ENCODE results near the gene NTRK1.

The NTRK1 gene

DNA sequence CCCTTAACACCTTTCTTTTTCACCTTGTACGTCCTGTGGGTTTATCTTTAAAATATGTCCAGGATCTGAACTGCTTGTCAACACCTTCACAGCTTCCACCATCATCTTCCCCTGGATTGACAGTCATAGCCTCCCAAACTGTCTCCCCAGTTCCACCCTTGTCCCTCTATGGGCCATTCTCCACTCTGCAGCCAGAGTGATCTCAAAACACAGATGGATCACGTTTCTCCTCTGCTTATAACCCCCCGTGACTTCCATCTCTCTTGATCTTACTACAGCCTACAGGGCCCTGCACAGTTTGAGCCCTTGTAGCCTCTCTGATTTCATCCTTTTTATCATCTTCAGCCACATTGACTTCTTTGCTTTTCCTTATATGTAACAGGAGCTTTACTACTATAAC is 6.0 kb upstream of the NTRK1 start:
- no peak for DNase-seq
- no peaks in the 10 kb centered on the region for H3K9me3 ChIP-seq (ENCODE audit: control extremely low read depth in 1 of 5, control insufficient read depth in 4 of 5, insufficient read depth in 2 of 5, low read depth in 1 of 5, low read length in 4 of 5)
- peaks cover 0 to 47% (median 36%) of the 10 kb centered on the region in 5 experiments for H3K27me3 ChIP-seq (replicated peaks in 2 of 5; ENCODE audit: control insufficient read depth in 4 of 5, insufficient read depth in 5 of 5, low read length in 4 of 5)
- CTCF ChIA-PET: interaction anchor here (1.7 to 12.2 kb wide), 5 partner anchors 16 to 56 kb away, joined by 3 to 282 read pairs (median 11); partner anchors contain the start of gene PEAR1
- H3K4me3 ChIP-seq (ENCODE audit: control insufficient read depth in 1 of 7, extremely low read depth in 1 of 7, insufficient read depth in 4 of 7, low read depth in 2 of 7, low read length in 6 of 7): no peak overlapping the region
- WGBS (ENCODE audit: insufficient coverage): 46% methylated on average over 3 of the region's 3 CpGs
- POLR2A ChIA-PET: interaction anchor here (1.7 kb wide), 1 partner anchor 16 kb away, joined by 3 read pairs; no protein-coding TSS in a partner anchor
- H3K4me1 ChIP-seq (ENCODE audit: control extremely low read depth in 1 of 4, control insufficient read depth in 4 of 4, insufficient read depth in 4 of 4, low read length in 3 of 4): peaks cover 0 to 12% (median 11%) of the 10 kb centered on the region in 4 experiments
- H3K27ac ChIP-seq (ENCODE audit: insufficient read depth in 1 of 2, low read depth in 1 of 2, low read length in 2 of 2, poor library complexity in 1 of 2, severe bottlenecking in 2 of 2): no peak overlapping the region
- H3K36me3 ChIP-seq (ENCODE audit: control insufficient read depth in 4 of 4, insufficient read depth in 4 of 4, low read length in 3 of 4): no peaks in the 10 kb centered on the region

DNA sequence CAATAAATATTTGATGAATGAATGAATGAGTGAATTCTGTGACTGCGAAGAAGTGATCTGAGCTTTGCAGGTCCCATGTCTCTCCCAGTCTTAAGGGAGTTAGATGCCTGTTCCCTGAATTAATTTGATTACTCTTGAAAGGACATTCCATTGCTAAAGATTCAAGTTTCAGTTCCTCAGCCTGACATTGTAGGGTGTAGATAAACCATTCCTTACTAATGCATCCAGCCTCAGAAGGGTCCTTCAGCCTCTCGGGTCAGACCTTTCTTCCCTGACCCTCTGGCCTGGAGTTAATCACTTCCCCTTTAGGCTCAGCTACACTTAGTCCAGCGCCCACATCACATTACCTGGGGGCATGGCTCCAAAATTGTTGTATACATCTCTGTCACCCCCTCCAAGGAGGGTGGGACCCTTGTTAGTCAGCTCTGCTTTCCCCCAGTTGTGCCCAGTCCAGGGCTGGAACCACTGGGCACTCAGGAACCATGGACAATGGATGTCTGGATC is 4.3 kb upstream of the NTRK1 start:
- Histone ChIP-seq H3K27ac (ENCODE audit: insufficient read depth in 1 of 2, low read depth in 1 of 2, low read length in 2 of 2, poor library complexity in 1 of 2, severe bottlenecking in 2 of 2) (no peak overlapping the region), H3K27me3 (replicated peaks in 2 of 5; ENCODE audit: control insufficient read depth in 4 of 5, insufficient read depth in 5 of 5, low read length in 4 of 5) (peaks cover 0 to 56% (median 45%) of the 10 kb centered on the region in 5 experiments), H3K4me3 (ENCODE audit: control insufficient read depth in 1 of 7, extremely low read depth in 1 of 7, insufficient read depth in 4 of 7, low read depth in 2 of 7, low read length in 6 of 7) (no peak overlapping the region), H3K36me3 (ENCODE audit: control insufficient read depth in 4 of 4, insufficient read depth in 4 of 4, low read length in 3 of 4) (no peaks in the 10 kb centered on the region), H3K4me1 (ENCODE audit: control extremely low read depth in 1 of 4, control insufficient read depth in 4 of 4, insufficient read depth in 4 of 4, low read length in 3 of 4) (peaks cover 2 to 28% (median 27%) of the 10 kb centered on the region in 4 experiments), H3K9me3 (ENCODE audit: control extremely low read depth in 1 of 5, control insufficient read depth in 4 of 5, insufficient read depth in 2 of 5, low read depth in 1 of 5, low read length in 4 of 5) (no peaks in the 10 kb centered on the region)
- ChIA-PET CTCF (interaction anchor here (0.8 to 12.2 kb wide), 11 partner anchors 10 to 130 kb away, joined by 3 to 282 read pairs (median 6); no protein-coding TSS in a partner anchor), POLR2A (interaction anchor here (1.7 kb wide), 1 partner anchor 18 kb away, joined by 3 read pairs; no protein-coding TSS in a partner anchor)
- no peak for DNase-seq
- 73% methylated on average over 3 of the region's 3 CpGs for whole genome bisulfite sequencing (ENCODE audit: insufficient coverage)

DNA sequence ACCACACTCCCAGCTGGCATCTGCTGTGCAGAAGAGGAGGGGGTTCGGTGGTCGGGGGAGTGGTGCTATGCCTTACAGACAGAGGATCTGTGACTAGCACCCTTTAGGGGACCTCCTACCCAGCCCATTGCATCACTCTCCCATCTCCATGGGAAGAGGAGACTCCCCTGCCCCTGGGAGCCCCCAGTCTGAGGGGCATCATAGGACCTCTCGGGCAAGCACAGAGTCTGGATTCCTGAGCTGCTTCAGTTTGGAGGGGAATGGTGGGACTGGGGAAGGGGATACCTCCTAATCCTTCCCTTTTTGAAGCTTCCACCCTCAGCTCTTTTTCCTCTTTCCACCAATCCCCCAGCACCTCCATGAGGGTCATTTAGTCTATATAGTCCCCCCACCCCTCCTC is 3.1 kb upstream of the NTRK1 start:
- no peak overlapping the region for H3K4me3 ChIP-seq (ENCODE audit: control insufficient read depth in 1 of 7, extremely low read depth in 1 of 7, insufficient read depth in 4 of 7, low read depth in 2 of 7, low read length in 6 of 7)
- CTCF ChIA-PET: interaction anchor here (0.9 to 12.2 kb wide), 12 partner anchors 11 to 131 kb away, joined by 3 to 282 read pairs (median 6); partner anchors contain the start of genes ISG20L2 and METTL25B
- peaks cover 2 to 31% (median 29%) of the 10 kb centered on the region in 4 experiments for H3K4me1 ChIP-seq (ENCODE audit: control extremely low read depth in 1 of 4, control insufficient read depth in 4 of 4, insufficient read depth in 4 of 4, low read length in 3 of 4)
- H3K27ac ChIP-seq (ENCODE audit: insufficient read depth in 1 of 2, low read depth in 1 of 2, low read length in 2 of 2, poor library complexity in 1 of 2, severe bottlenecking in 2 of 2): no peak overlapping the region
- no CpG with 5 or more reads among the region's 3 CpGs for WGBS (ENCODE audit: insufficient coverage)
- DNase-seq: no peak
- peaks cover 0 to 65% (median 54%) of the 10 kb centered on the region in 5 experiments for H3K27me3 ChIP-seq (replicated peaks in 2 of 5; ENCODE audit: control insufficient read depth in 4 of 5, insufficient read depth in 5 of 5, low read length in 4 of 5)
- H3K9me3 ChIP-seq (ENCODE audit: control extremely low read depth in 1 of 5, control insufficient read depth in 4 of 5, insufficient read depth in 2 of 5, low read depth in 1 of 5, low read length in 4 of 5): no peaks in the 10 kb centered on the region
- POLR2A ChIA-PET: no interaction called here
- no peaks in the 10 kb centered on the region for H3K36me3 ChIP-seq (ENCODE audit: control insufficient read depth in 4 of 4, insufficient read depth in 4 of 4, low read length in 3 of 4)

DNA sequence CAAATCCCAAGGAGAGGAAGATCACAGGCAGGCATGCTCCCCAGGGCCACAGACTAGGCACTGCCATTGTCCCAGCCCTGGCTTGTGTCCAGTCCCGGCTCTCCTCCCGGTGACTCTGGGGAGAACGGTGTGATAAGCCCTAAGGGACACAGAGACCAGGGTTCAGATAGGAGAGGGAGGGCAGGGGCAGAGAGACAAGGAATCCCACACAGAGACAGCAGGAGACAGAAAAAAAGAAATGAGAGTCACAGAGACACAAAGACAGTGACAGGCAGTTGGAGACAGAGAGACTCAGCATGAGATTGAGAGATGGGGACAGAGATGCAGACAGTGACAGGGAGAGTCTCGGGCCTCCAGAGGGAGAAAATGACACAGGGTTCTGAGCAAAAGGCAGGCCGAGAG is 2.1 kb upstream of the NTRK1 start:
- ChIA-PET POLR2A (no interaction called here), CTCF (interaction anchor here (0.7 to 12.2 kb wide), 12 partner anchors 12 to 168 kb away, joined by 3 to 282 read pairs (median 9); partner anchors contain the start of genes ISG20L2, METTL25B and PEAR1)
- Histone ChIP-seq H3K9me3 (ENCODE audit: control extremely low read depth in 1 of 5, control insufficient read depth in 4 of 5, insufficient read depth in 2 of 5, low read depth in 1 of 5, low read length in 4 of 5) (no peaks in the 10 kb centered on the region), H3K27ac (ENCODE audit: insufficient read depth in 1 of 2, low read depth in 1 of 2, low read length in 2 of 2, poor library complexity in 1 of 2, severe bottlenecking in 2 of 2) (no peak overlapping the region), H3K36me3 (ENCODE audit: control insufficient read depth in 4 of 4, insufficient read depth in 4 of 4, low read length in 3 of 4) (no peaks in the 10 kb centered on the region), H3K27me3 (replicated peaks in 2 of 5; ENCODE audit: control insufficient read depth in 4 of 5, insufficient read depth in 5 of 5, low read length in 4 of 5) (peaks cover 0 to 73% (median 54%) of the 10 kb centered on the region in 5 experiments), H3K4me1 (ENCODE audit: control extremely low read depth in 1 of 4, control insufficient read depth in 4 of 4, insufficient read depth in 4 of 4, low read length in 3 of 4) (peaks cover 2 to 37% (median 34%) of the 10 kb centered on the region in 4 experiments), H3K4me3 (ENCODE audit: control insufficient read depth in 1 of 7, extremely low read depth in 1 of 7, insufficient read depth in 4 of 7, low read depth in 2 of 7, low read length in 6 of 7) (peak overlapping the region in 1 of 7 experiments; percentile 24)
- WGBS (ENCODE audit: insufficient coverage): 52% methylated on average over 5 of the region's 5 CpGs
- DNase-seq: no peak

DNA sequence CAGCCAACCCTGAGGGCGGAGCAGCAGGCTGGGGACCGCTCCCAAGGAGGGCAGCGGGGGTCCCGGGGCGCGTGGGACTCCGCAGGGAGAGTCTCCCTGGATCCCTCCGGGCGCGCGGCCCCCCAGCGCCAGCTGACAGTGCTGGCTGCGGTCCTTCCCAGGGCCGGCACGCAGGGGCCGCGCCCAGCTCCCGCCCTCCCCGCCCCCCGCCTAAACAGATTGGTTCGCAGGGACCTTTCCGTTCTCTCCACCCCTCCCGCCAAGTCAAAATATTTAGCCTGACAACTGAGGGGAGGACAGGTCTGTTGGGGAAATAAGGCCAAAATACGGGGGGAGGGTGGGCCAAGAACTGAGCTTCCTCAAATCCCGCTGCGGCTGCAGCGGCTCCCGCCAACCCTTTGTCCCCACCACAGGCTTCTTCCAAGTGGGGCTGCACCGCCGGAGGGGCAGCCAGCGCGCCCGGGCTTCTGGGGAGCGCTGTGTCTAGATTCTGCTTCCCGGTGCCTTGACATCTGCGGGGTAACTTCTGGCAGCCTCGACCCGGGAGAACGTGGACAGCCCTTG is 1.6 kb upstream of the NTRK1 start, which contains the start of gene INSRR:
Gene INSRR (minus strand): TSS at position 159 of the 564 bp plus-strand sequence. CDS start 496 bp downstream, outside the sequence.
- DNase-seq: peak in 2 of 3 donors; percentile 53 to 54
- H3K4me1 ChIP-seq (ENCODE audit: control extremely low read depth in 1 of 4, control insufficient read depth in 4 of 4, insufficient read depth in 4 of 4, low read length in 3 of 4): peaks cover 2 to 40% (median 37%) of the 10 kb centered on the region in 4 experiments

DNA sequence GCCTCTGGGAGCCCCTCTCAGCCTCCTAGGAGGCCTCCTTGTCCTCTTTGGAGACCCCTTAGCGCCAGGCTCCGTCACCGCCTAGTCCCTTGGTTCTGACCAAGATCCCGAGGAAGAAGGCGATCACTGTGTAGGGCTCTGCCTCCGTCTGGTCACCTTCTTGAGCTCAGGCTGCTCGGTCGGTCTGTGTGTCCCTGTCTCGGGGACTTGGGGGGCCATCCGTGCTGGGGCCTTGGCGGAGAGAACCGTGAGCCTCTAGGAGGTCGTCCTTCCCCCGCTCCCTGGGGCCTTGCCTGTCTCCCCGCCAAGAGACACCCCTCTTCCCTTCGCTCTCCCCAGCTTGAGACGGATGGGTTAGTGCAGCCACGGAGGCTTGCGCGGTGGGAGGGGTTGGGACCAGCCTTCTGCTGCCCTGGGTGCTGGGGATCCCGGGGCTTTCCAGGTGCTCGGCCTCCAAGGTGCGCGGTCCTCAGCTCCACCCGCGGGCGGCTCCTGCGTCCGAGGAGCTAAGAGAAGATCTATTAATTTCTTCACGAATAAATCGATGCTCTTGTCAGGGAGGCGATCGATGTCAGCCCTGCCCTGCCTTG is 1.0 kb upstream of the NTRK1 start:
- 3% methylated on average over 28 of the region's 33 CpGs for WGBS (ENCODE audit: insufficient coverage)
- POLR2A ChIA-PET: interaction anchor here (0.6 to 1.3 kb wide), 3 partner anchors 14 to 229 kb away, joined by 3 to 4 read pairs (median 3); no protein-coding TSS in a partner anchor
- H3K27me3 ChIP-seq (replicated peaks in 2 of 5; ENCODE audit: control insufficient read depth in 4 of 5, insufficient read depth in 5 of 5, low read length in 4 of 5): peaks cover 0 to 78% (median 48%) of the 10 kb centered on the region in 5 experiments
- peak overlapping the region; percentile 8 to 69 (median 54) for H3K4me3 ChIP-seq (ENCODE audit: control insufficient read depth in 1 of 7, extremely low read depth in 1 of 7, insufficient read depth in 4 of 7, low read depth in 2 of 7, low read length in 6 of 7)
- no peaks in the 10 kb centered on the region for H3K36me3 ChIP-seq (ENCODE audit: control insufficient read depth in 4 of 4, insufficient read depth in 4 of 4, low read length in 3 of 4)
- CTCF ChIA-PET: interaction anchor here (0.7 to 12.2 kb wide), 38 partner anchors 9 to 212 kb away, joined by 3 to 282 read pairs (median 4); partner anchors contain the start of genes ISG20L2, METTL25B, MRPL24 and PEAR1
- no peaks in the 10 kb centered on the region for H3K9me3 ChIP-seq (ENCODE audit: control extremely low read depth in 1 of 5, control insufficient read depth in 4 of 5, insufficient read depth in 2 of 5, low read depth in 1 of 5, low read length in 4 of 5)
- peaks cover 2 to 43% (median 38%) of the 10 kb centered on the region in 4 experiments for H3K4me1 ChIP-seq (ENCODE audit: control extremely low read depth in 1 of 4, control insufficient read depth in 4 of 4, insufficient read depth in 4 of 4, low read length in 3 of 4)
- H3K27ac ChIP-seq (ENCODE audit: insufficient read depth in 1 of 2, low read depth in 1 of 2, low read length in 2 of 2, poor library complexity in 1 of 2, severe bottlenecking in 2 of 2): no peak overlapping the region
- peak in 2 of 3 donors; percentile 25 to 35 for DNase-seq

More for the DNA sequence above, 1.6 kb upstream of the NTRK1 start, which contains the start of gene INSRR:
- H3K9me3 ChIP-seq (ENCODE audit: control extremely low read depth in 1 of 5, control insufficient read depth in 4 of 5, insufficient read depth in 2 of 5, low read depth in 1 of 5, low read length in 4 of 5): no peaks in the 10 kb centered on the region
- peaks cover 0 to 78% (median 52%) of the 10 kb centered on the region in 5 experiments for H3K27me3 ChIP-seq (replicated peaks in 2 of 5; ENCODE audit: control insufficient read depth in 4 of 5, insufficient read depth in 5 of 5, low read length in 4 of 5)
- POLR2A ChIA-PET: interaction anchor here (0.6 to 1.3 kb wide), 2 partner anchors 133 to 228 kb away, joined by 3 to 4 read pairs; no protein-coding TSS in a partner anchor
- H3K4me3 ChIP-seq (ENCODE audit: control insufficient read depth in 1 of 7, extremely low read depth in 1 of 7, insufficient read depth in 4 of 7, low read depth in 2 of 7, low read length in 6 of 7): peak within 1 kb of the TSS; percentile 8 to 69 (median 54)
- CTCF ChIA-PET: interaction anchor here (0.7 to 12.2 kb wide), 21 partner anchors 9 to 213 kb away, joined by 3 to 282 read pairs (median 8); partner anchors contain the start of genes ISG20L2, METTL25B, MRPL24 and PEAR1
- 11% methylated on average over 24 of the region's 39 CpGs for WGBS (ENCODE audit: insufficient coverage)
- no peaks in the 10 kb centered on the region for H3K36me3 ChIP-seq (ENCODE audit: control insufficient read depth in 4 of 4, insufficient read depth in 4 of 4, low read length in 3 of 4)
- no peak within 1 kb of the TSS for H3K27ac ChIP-seq (ENCODE audit: insufficient read depth in 1 of 2, low read depth in 1 of 2, low read length in 2 of 2, poor library complexity in 1 of 2, severe bottlenecking in 2 of 2)

Measured in common myeloid progenitor, CD34-positive (primary cell).